Heart left ventricle (tissue), 13 donors: ENCODE data around the gene RBM20.

Experiments
- CTCF ChIP-seq, 12 donors: fragments of 200-600 bp; sonication (generic) in 4 of 12; IDR thresholded peaks; one replicate each; pipeline versions ENCODE4 v1.5.0 to v1.8.0; 2018 to 2022; ENCODE audit warnings: antibody characterized with exemption in 12 of 12, mild to moderate bottlenecking in 5 of 12
- POLR2A ChIP-seq, 2 donors: fragments of 450-650 bp; IDR thresholded peaks; one replicate each; pipeline ENCODE4 v1.6.1; 2017; ENCODE audit warnings: antibody characterized with exemption in 2 of 2, mild to moderate bottlenecking in 2 of 2, moderate library complexity in 2 of 2
- donor health status: ischemic (EF 13 %, LVEDD 7.1; RV severe dilation, severe dysfunction).
- donor health status: DM: no; HTN: yes; CAD: no.
- donor health status: DM: no; HTN: no; CAD: no.
- donor health status: ischemic (EF 25% LVEDD 6.9; RV normal size, moderate dysfunction).
- donor health status: ischemic (EF 25% LVEDD 5.7; RV mildly dilated, moderate dysfunction).
- donor health status: ischemic (EF 35%, LVEDD 5.7; RV mildly dilated, moderate dysfunction).
- donor health status: nonischemic (EF 11% LVEDD 7.7; RV severe dilation, severe dysfunction).
- donor health status: DM: yes; HTN: yes; CAD: no.
- donor health status: PGD.
- donor health status: ischemic (EF 29% LVEDD 5.4; RV normal size, mild dysfunction).
- donor health status: nonischemic (EF 23%, LVEDD 6.1; RV moderate dilation, normal function).

- no peak for TF ChIP-seq POLR2A (IDR thresholded peaks at IDR 0.05)
- no peak for TF ChIP-seq CTCF (IDR thresholded peaks at IDR 0.05)
Observed at GRCh38 chr10:110651044-110651958, 7.2 kb downstream of the RBM20 start.
